Heart right ventricle (tissue), 16 donors: Measurements from ENCODE around the gene ARHGEF16. TPM values are rescaled to one million over a fixed set of nuclear protein-coding genes. Genes with fewer than 3 reads are reported as not detected.

Experiments used
- ATAC-seq, 8 donors: fragments of 200-7000 bp; cut with Tn5 transposase; one replicate each; pipeline ENCODE4 v1.9.1; 2020; ENCODE audit warnings: mild to moderate bottlenecking in 8 of 8, moderate library complexity in 8 of 8, moderate number of reproducible peaks in 1 of 8
- DNase-seq, 2 donors: peaks; one replicate each; pipeline ENCODE4 v3.0.0-alpha.2; 2020
- H3K27ac ChIP-seq, 10 donors: fragments of 200-600 bp; sonication (generic) in 2 of 10; one replicate each; pipeline versions ENCODE4 v1.5.0 to v1.8.0; 2020 to 2022; ENCODE audit warnings: mild to moderate bottlenecking in 3 of 10
- H3K27me3 ChIP-seq, 7 donors: fragments of 200-600 bp; one replicate each; pipeline ENCODE4 v1.8.0; 2021 to 2022; ENCODE audit warnings: mild to moderate bottlenecking in 2 of 7
- H3K36me3 ChIP-seq, 9 donors: fragments of 200-600 bp; sonication (generic) in 1 of 9; one replicate each; pipeline versions ENCODE4 v1.5.0 to v1.8.0; 2020 to 2022; ENCODE audit warnings: mild to moderate bottlenecking in 2 of 9
- H3K4me1 ChIP-seq, 9 donors: fragments of 200-600 bp; sonication (generic) in 1 of 9; one replicate each; pipeline versions ENCODE4 v1.5.0 to v1.8.0; 2020 to 2022; ENCODE audit warnings: mild to moderate bottlenecking in 4 of 9
- H3K4me3 ChIP-seq, 10 donors: fragments of 200-600 bp; sonication (generic) in 2 of 10; one replicate each; pipeline versions ENCODE4 v1.5.0 to v1.8.0; 2020 to 2022; ENCODE audit warnings: mild to moderate bottlenecking in 7 of 10, moderate library complexity in 2 of 10
- H3K9me3 ChIP-seq, 11 donors: fragments of 200-600 bp in 10 of 11; sonication (generic) in 2 of 11; one replicate each; pipeline versions ENCODE4 v1.5.0 to v1.8.0; 2013 to 2022; ENCODE audit warnings: mild to moderate bottlenecking in 2 of 11, control low read depth in 1 of 11, moderate library complexity in 1 of 11
- WGBS, 2 donors: extraction: QIAGEN DNeasy Blood & Tissue Kit; methylation state at CpG; one replicate each; pipeline ENCODE4 v1.1.7; 2013; ENCODE audit warnings: inconsistent platforms in 1 of 2; 5-methylcytosine and 5-hydroxymethylcytosine counted together
- intact Hi-C, 10 donors: fragments of 100-400 bp; cut with DNase I; formaldehyde crosslinking; loops; one replicate each; pipeline versions ENCODE4 v1.11.1 to v1.14.2; 2022
- polyA plus RNA-seq, 2 donors: library from polyadenylated mRNA; stranded (reverse); fragments of 200-250 nt; gene quantifications; one replicate each; pipeline ENCODE4 v1.2.3, GENCODE V29; 2013
- total RNA-seq, 10 donors: library from RNA; stranded (reverse); fragmentation: NEBNext Ultra II Directional in 3 of 10; extraction: Animal tissue kit (Norgen Biotek cat#: 25700) in 3 of 10; gene quantifications; one replicate each; pipeline versions ENCODE4 v1.2.1 to v1.2.4, GENCODE V29; 2021 to 2023
- TF ChIP-seq, protein P1 (sequence below), 9 donors: fragments of 200-600 bp; sonication (generic) in 2 of 9; IDR thresholded peaks; one replicate each; pipeline versions ENCODE4 v1.5.0 to v1.8.0; 2021 to 2022; ENCODE audit warnings: antibody characterized with exemption in 9 of 9, mild to moderate bottlenecking in 5 of 9, moderate library complexity in 1 of 9
- donor health status: Arrhythmogenic right ventricular cardiomyopathy.
- donor health status: ischemic (EF 13 %, LVEDD 7.1; RV severe dilation, severe dysfunction).
- donor health status: healthy with polysubstance abuse.
- donor health status: DM: no; HTN: yes; CAD: no.
- donor health status: DM: no; HTN: no; CAD: no.
- donor health status: ischemic (EF 25% LVEDD 6.9; RV normal size, moderate dysfunction).
- donor health status: ischemic (EF 25% LVEDD 5.7; RV mildly dilated, moderate dysfunction).
- donor health status: healthy.
- donor health status: DM: yes; HTN: yes; CAD: no.
- donor health status: Ischemic cardiomyopathy.
- donor health status: ischemic (EF 35%, LVEDD 5.7; RV mildly dilated, moderate dysfunction).
- donor health status: nonischemic (EF 11% LVEDD 7.7; RV severe dilation, severe dysfunction).
- donor health status: DM: yes; HTN: yes; CAD: no.
- donor health status: PGD.
- donor health status: ischemic (EF 29% LVEDD 5.4; RV normal size, mild dysfunction).
- donor health status: nonischemic (EF 23%, LVEDD 6.1; RV moderate dilation, normal function).

Gene ARHGEF16
- total and polyA plus RNA-seq, 12 donors, result 0.17 to 1.1 (median 0.40) TPM

DNA sequence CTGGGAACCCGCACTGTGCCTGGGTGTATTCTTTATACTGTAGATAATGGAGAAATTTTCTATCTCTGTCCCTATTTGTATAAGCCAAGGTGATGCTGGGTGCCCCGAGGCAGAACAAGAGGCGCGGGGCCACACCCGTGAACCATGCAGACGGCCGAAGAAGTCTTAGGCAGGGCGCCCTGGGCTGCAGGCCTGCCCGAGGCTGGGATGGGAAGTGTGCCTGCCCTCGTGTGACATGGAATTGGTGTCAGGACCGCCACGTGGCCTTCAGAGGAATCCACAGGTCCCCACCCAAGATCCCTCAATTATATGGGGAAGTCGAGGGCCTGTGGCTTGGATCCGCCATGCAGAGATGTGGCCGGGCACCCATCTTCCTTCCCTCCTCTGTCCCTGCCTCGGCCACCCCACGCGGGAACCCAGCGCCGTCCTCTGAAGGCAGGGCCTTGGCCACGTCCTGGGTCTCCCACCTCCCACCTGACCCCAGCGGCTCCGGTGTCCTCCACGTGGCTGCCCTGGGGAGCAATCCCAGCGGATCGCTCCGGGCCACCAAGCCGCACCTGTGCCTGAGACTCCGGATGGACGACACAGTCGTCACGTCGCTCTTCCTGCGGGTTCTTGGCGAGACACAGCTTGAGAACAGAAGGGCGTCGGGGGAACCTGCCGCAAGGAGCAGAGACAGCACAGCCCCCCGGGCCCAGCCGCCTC is 19.9 kb upstream of the ARHGEF16 start:
- ATAC-seq (no peak), DNase-seq (peak in 1 of 2 donors; percentile 7)
- Histone ChIP-seq H3K4me1 (no peaks in the 10 kb centered on the region), H3K27me3 (peaks cover 0 to 17% (median 3%) of the 10 kb centered on the region in 7 donors), H3K36me3 (peaks cover 0 to 24% (median 0%) of the 10 kb centered on the region in 9 donors), H3K4me3 (no peak overlapping the region), H3K9me3 (no peaks in the 10 kb centered on the region), H3K27ac (no peak overlapping the region)
- intact Hi-C loops, result loop anchor here in 1 of 10 donors (1.0 kb wide), 1 partner anchor 43 kb away; no protein-coding TSS in a partner anchor
- WGBS, 2 donors, result 88 to 89% methylated on average over 40 of the region's 40 CpGs
- TF ChIP-seq, protein P1, sequence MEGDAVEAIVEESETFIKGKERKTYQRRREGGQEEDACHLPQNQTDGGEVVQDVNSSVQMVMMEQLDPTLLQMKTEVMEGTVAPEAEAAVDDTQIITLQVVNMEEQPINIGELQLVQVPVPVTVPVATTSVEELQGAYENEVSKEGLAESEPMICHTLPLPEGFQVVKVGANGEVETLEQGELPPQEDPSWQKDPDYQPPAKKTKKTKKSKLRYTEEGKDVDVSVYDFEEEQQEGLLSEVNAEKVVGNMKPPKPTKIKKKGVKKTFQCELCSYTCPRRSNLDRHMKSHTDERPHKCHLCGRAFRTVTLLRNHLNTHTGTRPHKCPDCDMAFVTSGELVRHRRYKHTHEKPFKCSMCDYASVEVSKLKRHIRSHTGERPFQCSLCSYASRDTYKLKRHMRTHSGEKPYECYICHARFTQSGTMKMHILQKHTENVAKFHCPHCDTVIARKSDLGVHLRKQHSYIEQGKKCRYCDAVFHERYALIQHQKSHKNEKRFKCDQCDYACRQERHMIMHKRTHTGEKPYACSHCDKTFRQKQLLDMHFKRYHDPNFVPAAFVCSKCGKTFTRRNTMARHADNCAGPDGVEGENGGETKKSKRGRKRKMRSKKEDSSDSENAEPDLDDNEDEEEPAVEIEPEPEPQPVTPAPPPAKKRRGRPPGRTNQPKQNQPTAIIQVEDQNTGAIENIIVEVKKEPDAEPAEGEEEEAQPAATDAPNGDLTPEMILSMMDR (IDR thresholded peaks at IDR 0.05), result no peak

DNA sequence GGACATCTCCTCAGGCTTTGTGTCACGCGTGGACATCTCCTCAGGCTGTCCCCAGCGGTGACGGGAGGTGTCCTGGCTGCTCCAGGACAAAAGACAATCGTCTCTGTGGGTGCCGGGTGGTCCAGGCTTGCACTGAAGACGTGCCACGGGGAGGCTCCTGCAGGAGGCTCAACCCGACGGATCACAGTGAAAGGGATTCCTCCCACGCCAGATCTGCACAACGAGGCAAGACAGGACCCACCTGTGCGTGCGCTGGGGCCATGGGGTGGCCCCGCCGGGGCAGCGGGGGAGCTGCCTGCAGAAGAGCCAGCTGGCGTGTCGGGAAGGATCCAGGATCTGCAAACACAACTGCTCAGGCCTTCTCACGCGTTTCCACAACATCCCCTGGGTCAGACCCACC is 18.8 kb upstream of the ARHGEF16 start:
- peaks cover 0 to 28% (median 14%) of the 10 kb centered on the region in 7 donors for H3K27me3 ChIP-seq
- no peak for ATAC-seq
- no peak overlapping the region for H3K4me3 ChIP-seq
- no peaks in the 10 kb centered on the region for H3K9me3 ChIP-seq
- DNase-seq, result peak in 1 of 2 donors; percentile 5
- TF ChIP-seq, protein P1 (IDR thresholded peaks at IDR 0.05), result no peak
- H3K4me1 ChIP-seq, result no peaks in the 10 kb centered on the region
- peaks cover 0 to 20% (median 0%) of the 10 kb centered on the region in 9 donors for H3K36me3 ChIP-seq
- WGBS, 2 donors, result 69 to 80% methylated on average over 20 to 21 of the region's 21 CpGs
- H3K27ac ChIP-seq, result no peak overlapping the region
- intact Hi-C loops, result loop anchor here in 1 of 10 donors (1.0 kb wide), 1 partner anchor 44 kb away; no protein-coding TSS in a partner anchor

DNA sequence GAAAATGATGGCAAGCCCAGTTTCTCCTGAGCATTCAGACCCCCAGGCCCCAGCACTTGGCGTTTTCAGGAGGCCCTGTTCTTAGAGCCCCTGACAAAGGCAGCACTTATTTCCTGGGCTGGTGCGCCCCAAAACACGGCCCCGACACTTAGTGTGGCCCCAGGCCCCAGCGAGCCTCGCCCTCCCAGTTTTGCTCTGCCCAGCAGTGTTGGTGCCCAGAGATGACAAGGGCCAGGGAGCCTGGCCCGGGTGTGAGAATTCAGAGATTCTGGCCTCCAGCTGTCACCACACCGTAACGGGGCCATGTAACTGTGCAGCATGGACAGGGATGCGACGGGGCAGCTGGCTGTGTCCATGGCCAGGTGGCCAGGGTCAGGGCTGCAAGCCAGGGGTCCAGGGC is 18.0 kb upstream of the ARHGEF16 start:
- Histone ChIP-seq H3K4me1 (no peaks in the 10 kb centered on the region), H3K27ac (no peak overlapping the region), H3K4me3 (no peak overlapping the region), H3K9me3 (no peaks in the 10 kb centered on the region), H3K36me3 (peaks cover 0 to 12% (median 0%) of the 10 kb centered on the region in 9 donors), H3K27me3 (peaks cover 0 to 36% (median 22%) of the 10 kb centered on the region in 7 donors)
- DNase-seq, result peak in 1 of 2 donors; percentile 8
- intact Hi-C loops, result no loop called here
- 88 to 93% methylated on average over 11 of the region's 11 CpGs for WGBS, 2 donors
- TF ChIP-seq, protein P1 (IDR thresholded peaks at IDR 0.05), result no peak
- ATAC-seq, result no peak

DNA sequence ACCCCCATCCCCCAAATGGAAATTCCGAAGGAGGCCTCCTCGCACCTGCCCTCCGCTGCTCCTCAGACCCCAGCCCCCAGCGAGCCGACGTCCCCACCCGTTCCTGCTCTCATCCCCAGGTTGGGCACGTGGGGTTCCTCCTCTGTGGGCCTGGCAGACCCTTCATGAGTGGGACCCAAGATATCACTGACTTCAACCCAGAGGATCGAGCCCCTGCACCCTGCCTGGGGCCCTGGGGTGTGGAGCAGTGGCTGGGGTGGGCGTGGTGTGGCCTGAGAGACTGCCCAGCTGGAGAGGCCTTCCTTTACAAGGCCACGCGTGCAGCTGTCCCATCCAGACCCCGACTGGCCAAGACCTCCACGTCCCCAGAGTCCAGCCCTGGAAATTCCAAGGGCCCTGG is 17.6 kb upstream of the ARHGEF16 start:
- Histone ChIP-seq H3K27ac (no peak overlapping the region), H3K36me3 (peaks cover 0 to 10% (median 0%) of the 10 kb centered on the region in 9 donors), H3K9me3 (no peaks in the 10 kb centered on the region), H3K4me3 (no peak overlapping the region), H3K27me3 (peaks cover 0 to 41% (median 27%) of the 10 kb centered on the region in 7 donors), H3K4me1 (no peaks in the 10 kb centered on the region)
- peak in 1 of 8 donors; percentile 24 for ATAC-seq
- TF ChIP-seq, protein P1 (IDR thresholded peaks at IDR 0.05), result no peak
- peak in 1 of 2 donors; percentile 3 for DNase-seq
- 80 to 86% methylated on average over 14 of the region's 14 CpGs for WGBS, 2 donors
- intact Hi-C loops, result no loop called here
